NT2/D1 (cell line): ENCODE measurements around the gene RNPEPL1.

ENCODE experiments used
- SUZ12 ChIP-seq: IDR thresholded peaks from 2 replicates; pipeline ENCODE4 v1.6.1; 2011; ENCODE audit not compliant: insufficient read length, insufficient read depth; ENCODE audit errors: extremely low read depth
- YY1 ChIP-seq: IDR thresholded peaks from 2 replicates; pipeline ENCODE4 v1.6.1; 2011; ENCODE audit not compliant: insufficient read length, insufficient read depth
- ZNF274 ChIP-seq: IDR thresholded peaks from 2 replicates; pipeline ENCODE4 v1.6.1; 2011; ENCODE audit warnings: mild to moderate bottlenecking, low read depth, low read length

DNA sequence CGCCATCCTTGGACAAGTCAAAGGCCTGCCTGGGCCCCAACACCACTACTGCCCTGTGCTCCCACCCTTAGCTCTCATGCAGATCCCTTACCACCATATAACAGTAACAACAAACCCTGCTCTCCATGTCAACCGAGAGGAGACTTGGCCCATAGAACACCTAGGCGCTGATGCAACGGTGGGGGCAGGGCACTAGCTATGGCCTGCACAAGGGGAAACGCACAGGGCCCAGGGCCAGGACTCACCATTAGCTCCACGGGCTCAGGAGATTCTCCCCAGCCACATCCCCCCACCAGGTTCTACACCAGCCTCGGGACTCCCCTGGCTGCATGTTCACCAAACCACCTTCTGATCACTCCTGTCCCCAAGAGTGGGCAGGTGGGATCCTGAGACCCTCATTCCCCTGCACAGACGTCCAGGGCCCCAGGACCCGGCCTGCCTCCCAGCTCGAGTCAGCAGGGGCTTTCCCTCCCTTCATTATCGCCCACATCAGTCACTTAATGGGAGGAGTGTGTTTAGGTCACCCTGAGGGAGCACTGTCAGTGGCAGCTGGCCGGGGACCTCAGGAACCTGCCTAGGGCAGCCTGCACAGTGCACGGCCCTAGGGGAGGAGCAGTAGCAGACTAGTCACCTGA lies 39.8 kb upstream of the RNPEPL1 start:
- TF ChIP-seq SUZ12 = no peak
- TF ChIP-seq ZNF274 = no peak
- no peak for TF ChIP-seq YY1
